OCI-M2 (cell line): ENCODE data around the gene KCP.

Source experiments
- DNase-seq: peaks from one replicate; lab custom pipeline; 2025; ENCODE audit not compliant: unreplicated experiment; lab: John Stamatoyannopoulos, UW

The KCP gene

GRCh38 chr7:128939075-128939860, 28.8 kb upstream of the KCP start:
- no peak for DNase-seq

- no peak for DNase-seq
These were observed 28.1 kb upstream of the KCP start for GRCh38 chr7:128938544-128939074.

GRCh38 chr7:128937647-128938543, 27.4 kb upstream of the KCP start, which contains the start of gene IRF5:
IRF5 (plus strand) TSS chr7:128937927; CDS start chr7:128942082, 4,155 bp downstream.
- no peak for DNase-seq

- no peak for DNase-seq
These were observed 26.8 kb upstream of the KCP start for GRCh38 chr7:128937271-128937646.

GRCh38 chr7:128936798-128937197, 26.3 kb upstream of the KCP start:
- no peak for DNase-seq

GRCh38 chr7:128935342-128935730, 24.8 kb upstream of the KCP start:
- no peak for DNase-seq

- no peak for DNase-seq
These were observed 24.1 kb upstream of the KCP start for GRCh38 chr7:128934361-128935341.

- DNase-seq, result no peak
These were observed 22.8 kb upstream of the KCP start for GRCh38 chr7:128933180-128933891.

GRCh38 chr7:128932862-128933179, 22.3 kb upstream of the KCP start:
- no peak for DNase-seq

- DNase-seq, result no peak
These were observed 21.7 kb upstream of the KCP start for GRCh38 chr7:128931965-128932861.

GRCh38 chr7:128931190-128931798, 20.8 kb upstream of the KCP start:
- no peak for DNase-seq

- DNase-seq, result no peak
These were observed 18.6 kb upstream of the KCP start for GRCh38 chr7:128928882-128929788.

GRCh38 chr7:128928159-128928813, 17.8 kb upstream of the KCP start:
- DNase-seq, result no peak

- DNase-seq, result no peak
These were observed 14.4 kb upstream of the KCP start for GRCh38 chr7:128924707-128925588.

GRCh38 chr7:128923411-128923800, 12.9 kb upstream of the KCP start:
- no peak for DNase-seq
